Adrenal gland (tissue), 12 donors: ENCODE measurements around the gene MAP1LC3A. TPM values are rescaled to one million over a fixed set of nuclear protein-coding genes. Genes with fewer than 3 reads are reported as not detected.

ENCODE experiments used
- DNase-seq, 7 donors: peaks; one replicate each; pipeline ENCODE4 v3.0.0-alpha.2; 2019 to 2020
- H3K27ac ChIP-seq, 5 donors: fragments of 200-600 bp; sonication (generic) in 4 of 5; 1 replicate in 3 of 5; 2 replicates in 2 of 5; pipeline versions ENCODE4 v1.5.1 to v1.8.0; 2016 to 2020; ENCODE audit warnings: mild to moderate bottlenecking in 1 of 5
- H3K27me3 ChIP-seq: fragments of 200-600 bp; 2 replicates; pipeline ENCODE4 v1.8.0; 2021
- H3K36me3 ChIP-seq, 2 donors: fragments of 200-600 bp; replicated peaks in 1 of 2; 1 replicate in 1 of 2; 2 replicates in 1 of 2; pipeline versions ENCODE4 v1.5.1 to v1.8.0; 2018 to 2022
- H3K4me1 ChIP-seq, 2 donors: fragments of 200-600 bp; replicated peaks in 1 of 2; 1 replicate in 1 of 2; 2 replicates in 1 of 2; pipeline versions ENCODE4 v1.5.1 to v1.8.0; 2018 to 2021
- H3K4me3 ChIP-seq, 4 donors: fragments of 200-600 bp; sonication (generic) in 3 of 4; one replicate each; pipeline ENCODE4 v1.5.1; 2016 to 2018
- H3K9me3 ChIP-seq, 3 donors: fragments of 200-600 bp; sonication (generic) in 1 of 3; replicated peaks in 1 of 3; 1 replicate in 2 of 3; 2 replicates in 1 of 3; pipeline versions ENCODE4 v1.5.1 to v1.8.0; 2016 to 2021
- CTCF ChIP-seq, 6 experiments: fragments of 450-650 bp in 4 of 6; fragments of 200-600 bp in 2 of 6; sonication (generic) in 1 of 6; IDR thresholded peaks; 1 replicate in 5 of 6; 2 replicates in 1 of 6; pipeline versions ENCODE4 v1.5.1 to v1.8.0; 2016 to 2021; ENCODE audit warnings: antibody characterized with exemption in 6 of 6, mild to moderate bottlenecking in 2 of 6, moderate library complexity in 1 of 6
- POLR2A ChIP-seq, 2 donors: fragments of 450-650 bp; IDR thresholded peaks; one replicate each; pipeline ENCODE4 v1.6.1; 2017; ENCODE audit warnings: antibody characterized with exemption in 2 of 2, mild to moderate bottlenecking in 2 of 2, moderate library complexity in 1 of 2
- WGBS, 4 donors: extraction: QIAGEN DNeasy Blood & Tissue Kit in 2 of 4; methylation state at CpG; one replicate each; pipeline versions ENCODE4 v1.1.5 to v1.1.7; 2013 to 2017; 5-methylcytosine and 5-hydroxymethylcytosine counted together
- intact Hi-C, 2 donors: fragments of 100-400 bp; cut with DNase I; formaldehyde crosslinking; loops; one replicate each; pipeline versions ENCODE4 v1.14.1 to v1.15.0; 2022 to 2023
- polyA plus RNA-seq, 3 donors: library from polyadenylated mRNA; stranded (reverse); fragments of 200-250 nt in 2 of 3; fragments of 350-450 nt in 1 of 3; fragmentation: Illumina TruSeq in 1 of 3; extraction: RNeasy Lipid Tissue Mini Kit (QIAGEN cat#74804) in 1 of 3; gene quantifications; one replicate each; pipeline ENCODE4 v1.2.3, GENCODE V29; 2013 to 2014
- total RNA-seq, 9 donors: library from RNA; depleted of rRNA in 4 of 9; stranded (reverse); fragments of >200 nt in 4 of 9; fragments of 120-200 nt in 1 of 9; fragmentation: NEBNext Ultra II Directional in 1 of 9; extraction: Animal tissue kit (Norgen Biotek cat#: 25700) in 1 of 9; gene quantifications; one replicate each; pipeline versions ENCODE4 v1.1.0 to v1.2.4, GENCODE V29; 2013 to 2023
- donor health status: healthy with polysubstance abuse.
- donor health status: Bipolar disorder and iron deficiency.
- donor health status: DM: yes; HTN: yes; CAD: no.
- donor health status: DM: no; HTN: no; CAD: no.
- donor health status: DM: no; HTN: no; CAD: no.
- donor health status: DM: yes; HTN: yes; CAD: no.

MAP1LC3A gene
- total and polyA plus RNA-seq, 12 donors: 5.6 to 139 (median 40.9) TPM

DNA sequence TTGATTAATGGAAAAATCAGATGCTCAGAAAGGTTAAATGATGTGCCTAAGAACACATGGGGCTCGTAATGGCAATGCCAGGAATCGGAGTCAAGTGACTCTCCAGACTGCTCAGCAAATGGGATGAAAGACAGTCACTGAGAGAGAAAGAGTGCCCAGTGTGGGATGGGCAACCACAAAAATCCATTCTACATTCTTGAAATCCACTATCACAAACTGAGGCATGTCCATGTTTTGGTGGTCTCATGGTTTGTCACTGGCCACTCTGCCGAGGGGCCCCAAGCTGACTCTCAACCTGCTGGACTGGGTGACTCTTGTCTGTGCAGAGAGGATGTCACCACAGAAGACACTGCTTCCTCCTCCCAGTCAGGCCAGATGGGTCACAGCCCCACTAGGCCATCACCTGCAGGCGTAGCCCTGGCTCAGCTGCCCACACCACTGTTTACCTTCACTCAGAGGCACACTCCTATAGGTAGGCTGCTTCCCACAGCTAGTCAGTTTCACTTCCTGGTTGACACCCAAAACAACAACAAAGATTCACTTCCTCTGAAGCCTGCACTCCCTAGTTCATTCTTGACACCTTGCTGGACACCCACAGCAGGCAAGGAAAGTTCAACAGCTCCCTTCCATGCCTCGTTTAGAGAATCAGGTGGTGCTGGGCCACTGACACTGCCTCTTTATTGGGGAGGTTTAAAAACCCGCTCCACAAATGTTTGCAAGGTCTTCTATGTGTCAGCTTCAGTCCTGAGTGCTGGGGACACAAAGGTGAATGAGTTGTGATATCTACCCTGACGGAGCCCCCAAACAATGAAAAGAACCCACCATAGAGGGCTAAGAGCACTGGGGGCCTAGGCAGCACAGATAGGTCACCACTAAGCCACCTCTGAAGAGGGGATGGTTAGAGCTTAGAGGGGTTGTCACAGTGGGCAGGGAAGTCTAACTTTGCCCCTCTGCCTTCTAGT is 21.7 kb downstream of the MAP1LC3A start:
- H3K4me1 ChIP-seq: no peaks in the 10 kb centered on the region
- H3K27ac ChIP-seq: no peak overlapping the region
- TF ChIP-seq CTCF (IDR thresholded peaks at IDR 0.05) (no peak), POLR2A (IDR thresholded peaks at IDR 0.05) (no peak)
- no peaks in the 10 kb centered on the region for H3K27me3 ChIP-seq
- H3K9me3 ChIP-seq: no peaks in the 10 kb centered on the region
- 80 to 95% (median 94%) methylated on average over 6 to 7 of the region's 7 CpGs for WGBS, 4 donors
- H3K36me3 ChIP-seq: peaks cover 0 to 2% of the 10 kb centered on the region in 2 donors
- DNase-seq: peak in 2 of 7 donors; percentile 10 to 47
- no peak overlapping the region for H3K4me3 ChIP-seq
- intact Hi-C loops: loop anchor here (5.0 to 10.0 kb wide), 3 partner anchors 125 to 187 kb away; partner anchors contain the start of gene TP53INP2 (in 2 of the 2)

GRCh38 chr20:34581341-34582184 is 23.0 kb downstream of the MAP1LC3A start:
- H3K9me3 ChIP-seq: no peaks in the 10 kb centered on the region
- no peaks in the 10 kb centered on the region for H3K4me1 ChIP-seq
- peaks cover 0 to 4% of the 10 kb centered on the region in 2 donors for H3K36me3 ChIP-seq
- H3K27me3 ChIP-seq: no peaks in the 10 kb centered on the region
- intact Hi-C loops: loop anchor here in 1 of 2 donors (5.0 kb wide), 1 partner anchor 186 kb away; no protein-coding TSS in a partner anchor
- TF ChIP-seq POLR2A (IDR thresholded peaks at IDR 0.05): no peak
- H3K4me3 ChIP-seq: no peak overlapping the region
- WGBS, 4 donors: 84 to 89% (median 87%) methylated on average over 11 of the region's 11 CpGs
- peak in 2 of 7 donors; percentile 16 to 62 for DNase-seq
- peak overlapping the region in 2 of 5 donors; percentile 61 to 66 for H3K27ac ChIP-seq

GRCh38 chr20:34582221-34582620 is 23.7 kb downstream of the MAP1LC3A start:
- no peak overlapping the region for H3K4me3 ChIP-seq
- intact Hi-C loops: loop anchor here in 1 of 2 donors (5.0 kb wide), 1 partner anchor 185 kb away; no protein-coding TSS in a partner anchor
- TF ChIP-seq POLR2A (IDR thresholded peaks at IDR 0.05): no peak
- TF ChIP-seq CTCF (IDR thresholded peaks at IDR 0.05): no peak
- no peaks in the 10 kb centered on the region for H3K9me3 ChIP-seq
- H3K36me3 ChIP-seq: peaks cover 0 to 4% of the 10 kb centered on the region in 2 donors
- peak in 2 of 7 donors; percentile 7 to 33 for DNase-seq
- peak overlapping the region in 2 of 5 donors; percentile 61 to 66 for H3K27ac ChIP-seq
- H3K27me3 ChIP-seq: no peaks in the 10 kb centered on the region
- WGBS, 4 donors: 78 to 88% (median 86%) methylated on average over 4 of the region's 4 CpGs
- H3K4me1 ChIP-seq: no peaks in the 10 kb centered on the region

DNA sequence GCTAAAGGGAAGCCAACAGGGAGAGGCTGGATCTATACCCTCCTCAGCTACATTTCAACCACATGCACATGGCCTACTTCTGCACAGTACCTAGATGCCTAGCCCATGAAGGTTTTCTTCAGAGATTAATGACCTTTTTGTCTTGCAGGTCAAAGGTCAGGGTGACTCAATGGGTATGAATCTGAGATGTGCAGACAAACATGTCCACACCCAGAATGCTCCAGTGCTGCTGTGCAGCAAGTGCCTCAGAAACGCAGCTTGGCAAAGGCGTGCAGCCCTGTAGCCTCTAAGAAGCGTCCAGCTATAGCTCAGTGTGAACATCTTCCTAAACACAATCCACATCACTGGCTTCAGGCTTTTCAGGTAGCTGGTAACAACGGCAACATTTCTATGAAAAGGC is 24.4 kb downstream of the MAP1LC3A start:
- intact Hi-C loops: loop anchor here in 1 of 2 donors (5.0 kb wide), 1 partner anchor 184 kb away; no protein-coding TSS in a partner anchor
- no peaks in the 10 kb centered on the region for H3K27me3 ChIP-seq
- H3K27ac ChIP-seq: no peak overlapping the region
- TF ChIP-seq POLR2A (IDR thresholded peaks at IDR 0.05) (no peak), CTCF (IDR thresholded peaks at IDR 0.05) (no peak)
- no peaks in the 10 kb centered on the region for H3K4me1 ChIP-seq
- H3K36me3 ChIP-seq: peaks cover 0 to 4% of the 10 kb centered on the region in 2 donors
- DNase-seq: peak in 2 of 7 donors; percentile 9 to 29
- no peaks in the 10 kb centered on the region for H3K9me3 ChIP-seq
- no peak overlapping the region for H3K4me3 ChIP-seq
- 87 to 100% (median 94%) methylated on average over 4 of the region's 4 CpGs for WGBS, 4 donors
